Hematopoietic multipotent progenitor cell (in vitro differentiated cells): ENCODE measurements around the gene PHACTR1. TPM values are rescaled to one million over a fixed set of nuclear protein-coding genes. Genes with fewer than 3 reads are reported as not detected.

Experiments
- DNase-seq, 3 donors: peaks; one replicate each; pipeline ENCODE4 v3.0.0-alpha.2; 2011 to 2015; ENCODE audit warnings: low read depth in 2 of 3, low spot score in 2 of 3
- total RNA-seq: library from RNA; depleted of rRNA; stranded (reverse); fragments of >200 nt; gene quantifications from one replicate; pipeline ENCODE4 v1.2.3, GENCODE V29; 2012

Gene PHACTR1
- total RNA-seq, 1 donor, result 34.2 TPM

DNA sequence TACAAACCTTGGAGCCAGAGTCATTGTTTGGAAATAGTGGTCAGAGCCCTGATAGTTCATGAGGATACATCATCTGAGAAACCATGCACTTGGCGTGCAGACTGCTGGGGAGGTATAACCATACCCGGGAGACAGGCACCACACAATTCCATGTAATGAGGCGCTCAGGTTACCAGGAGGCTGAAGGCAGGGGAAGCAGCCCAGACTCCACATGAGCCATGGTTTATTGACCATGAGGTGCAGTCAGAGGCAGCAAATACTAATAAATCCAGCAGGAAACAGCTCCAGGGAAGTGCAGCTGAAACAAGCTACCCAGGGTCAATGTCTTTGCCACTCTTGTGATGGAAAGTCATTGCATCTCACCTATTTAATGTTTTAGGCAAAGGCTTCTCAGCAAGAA lies 455.7 kb downstream of the PHACTR1 start:
- no peak for DNase-seq

DNA sequence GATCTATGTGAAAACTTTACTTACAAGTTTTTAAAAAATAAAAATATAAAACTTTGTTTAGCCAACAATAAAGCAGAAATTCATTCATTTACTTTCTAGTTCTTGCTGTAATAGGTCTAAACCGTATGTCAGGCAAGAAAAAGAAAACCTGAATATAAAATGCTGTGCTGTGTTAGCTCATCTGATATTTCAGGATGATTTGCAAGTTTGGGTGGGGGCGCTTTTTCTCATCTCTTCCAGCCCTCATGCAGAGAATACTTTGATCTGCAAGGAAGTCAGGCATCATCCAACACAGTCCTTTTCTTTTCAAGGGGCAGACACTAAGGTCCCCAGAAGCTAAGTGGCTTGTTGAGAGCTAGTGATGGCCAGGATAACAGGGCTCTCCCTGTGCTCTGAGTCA lies 458.5 kb downstream of the PHACTR1 start:
- no peak for DNase-seq

DNA sequence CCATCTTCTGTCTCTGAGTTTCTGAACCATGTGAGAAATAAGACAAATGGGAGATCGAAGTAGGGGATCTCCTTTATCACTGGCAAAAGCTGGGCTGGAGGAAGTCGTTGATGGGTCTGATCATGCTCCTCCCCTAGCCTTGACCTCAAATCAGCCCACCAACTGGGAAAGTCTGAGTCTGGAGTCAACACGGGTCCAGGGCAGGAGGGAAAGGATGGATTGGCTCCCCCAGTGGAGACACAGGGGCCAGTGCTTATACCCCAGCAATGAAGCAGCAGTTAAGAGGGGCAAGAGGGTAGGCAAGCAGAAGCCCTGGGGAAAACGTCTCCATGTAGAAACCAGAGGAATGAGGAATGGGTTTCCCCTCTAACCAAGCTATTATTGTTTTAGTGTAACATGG lies 459.2 kb downstream of the PHACTR1 start:
- no peak for DNase-seq

- DNase-seq, result peak in 2 of 3 donors; percentile 40 to 54
Observed at GRCh38 chr6:13177664-13178063, 461.1 kb downstream of the PHACTR1 start.

DNA sequence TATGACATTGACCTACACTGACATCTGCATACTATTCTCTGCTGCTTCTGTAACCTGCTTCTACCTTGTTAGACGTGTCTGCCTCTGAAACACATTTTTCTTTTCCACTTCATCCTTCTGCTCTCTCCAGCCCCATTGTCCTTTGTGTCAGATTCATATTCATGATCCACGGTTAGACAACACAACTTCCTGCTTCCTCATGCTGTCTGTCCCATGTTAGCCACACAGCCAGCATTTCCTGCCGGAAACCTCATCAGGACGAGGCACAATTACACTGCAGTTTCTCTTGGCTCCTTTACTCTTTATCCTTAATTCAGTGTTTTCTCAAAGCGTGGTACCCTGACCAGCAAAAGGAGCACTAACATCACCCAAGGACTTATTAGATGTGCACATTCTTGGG lies 461.5 kb downstream of the PHACTR1 start:
- DNase-seq, result peak in 2 of 3 donors; percentile 47 to 55

GRCh38 chr6:13180538-13180937 lies 464.0 kb downstream of the PHACTR1 start:
- DNase-seq, result no peak

- DNase-seq, result no peak
Observed at GRCh38 chr6:13181393-13181792, 464.8 kb downstream of the PHACTR1 start.

DNA sequence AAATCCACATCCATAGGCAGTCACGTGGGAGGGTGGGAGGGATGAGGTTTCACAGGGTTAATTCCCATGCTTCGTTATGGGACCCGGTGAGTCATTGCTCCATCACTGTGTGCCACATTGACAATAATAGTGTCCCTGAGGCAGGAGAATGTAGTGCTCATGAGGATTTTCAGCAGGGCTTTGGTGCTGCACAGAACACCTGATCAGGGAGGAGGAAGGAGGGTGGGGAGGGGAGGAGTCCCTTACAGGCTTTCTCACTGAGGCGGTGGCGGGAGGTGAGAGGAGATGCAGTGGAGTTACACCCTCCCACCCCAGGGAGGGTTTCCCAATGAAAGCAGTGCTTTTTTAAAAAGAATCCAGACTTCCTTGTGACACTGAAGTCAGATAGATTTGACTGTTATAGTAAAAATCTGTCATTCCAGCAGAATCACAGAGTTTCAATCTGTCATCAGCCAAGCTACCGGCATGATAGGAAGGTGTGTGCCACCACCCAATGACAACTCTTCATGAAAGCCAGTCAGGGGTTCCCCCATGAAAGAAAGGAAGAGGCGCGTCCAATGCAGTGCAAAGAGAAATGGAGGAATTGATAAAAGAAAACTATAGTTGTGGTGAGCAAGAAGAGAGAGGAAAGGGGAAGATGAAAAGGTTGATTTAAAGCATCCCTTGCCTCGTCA lies 467.0 kb downstream of the PHACTR1 start:
- DNase-seq, result no peak

GRCh38 chr6:13184089-13184468 lies 467.5 kb downstream of the PHACTR1 start:
- DNase-seq, result no peak

DNA sequence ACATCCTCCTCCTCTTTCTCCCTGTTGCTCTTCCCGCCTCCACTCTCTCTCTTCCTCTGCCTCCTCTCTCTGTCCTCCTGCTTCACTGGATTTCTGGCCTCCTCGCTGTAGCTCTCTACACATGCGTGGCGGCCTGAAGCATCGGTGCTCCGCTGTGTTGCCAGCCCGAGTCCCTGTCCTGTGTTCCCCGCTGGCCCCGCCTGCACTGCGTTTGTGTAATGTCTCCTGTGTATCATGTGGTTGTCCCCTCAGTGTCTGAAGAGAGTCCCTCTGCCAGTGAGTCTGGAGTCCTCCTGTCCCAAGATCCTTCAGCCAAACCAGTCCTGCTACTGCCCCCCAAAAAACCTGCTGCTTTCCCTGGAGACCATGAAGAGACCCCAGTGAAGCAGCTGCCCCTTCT lies 468.0 kb downstream of the PHACTR1 start:
- DNase-seq, result no peak

DNA sequence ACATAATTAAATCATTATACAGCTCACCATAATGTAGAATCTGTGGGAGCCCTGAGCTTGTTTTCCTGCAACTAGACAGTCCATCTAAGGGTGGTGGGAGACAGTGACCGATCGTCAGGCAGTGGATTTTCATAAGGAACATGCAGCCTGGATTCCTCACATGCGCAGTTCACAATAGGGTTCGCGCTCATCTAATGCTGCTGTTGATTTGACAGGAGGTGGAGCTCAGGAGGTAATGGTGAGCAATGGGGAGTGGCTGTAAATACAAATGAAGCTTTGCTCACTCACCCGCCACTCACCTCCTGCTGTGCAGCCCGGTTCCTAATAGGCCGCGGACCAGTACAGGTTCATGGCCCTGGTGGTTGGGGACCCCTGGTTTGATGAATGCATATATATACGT lies 470.3 kb downstream of the PHACTR1 start:
- no peak for DNase-seq

- no peak for DNase-seq
Observed at GRCh38 chr6:13187692-13188091, 471.1 kb downstream of the PHACTR1 start.

DNA sequence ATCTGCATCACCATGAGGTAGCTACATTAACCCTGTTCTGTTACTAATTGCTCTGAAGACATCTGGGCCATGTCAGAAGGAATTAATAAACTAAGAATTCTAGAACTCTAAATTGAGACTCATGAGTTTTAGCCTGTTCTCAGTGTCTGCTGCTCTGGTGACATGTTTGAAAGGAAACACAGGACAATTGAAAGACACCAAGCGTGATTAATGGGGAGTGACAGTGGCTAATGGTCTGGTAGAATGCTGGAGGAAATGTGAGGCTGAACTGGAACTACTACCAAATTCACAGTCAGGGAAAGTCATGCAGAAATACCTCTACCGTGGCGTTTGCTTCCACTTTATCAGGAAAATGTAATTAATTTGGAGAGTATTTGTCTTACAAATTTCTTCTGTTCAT lies 471.7 kb downstream of the PHACTR1 start:
- no peak for DNase-seq

- no peak for DNase-seq
Observed at GRCh38 chr6:13189710-13190109, 473.1 kb downstream of the PHACTR1 start.

DNA sequence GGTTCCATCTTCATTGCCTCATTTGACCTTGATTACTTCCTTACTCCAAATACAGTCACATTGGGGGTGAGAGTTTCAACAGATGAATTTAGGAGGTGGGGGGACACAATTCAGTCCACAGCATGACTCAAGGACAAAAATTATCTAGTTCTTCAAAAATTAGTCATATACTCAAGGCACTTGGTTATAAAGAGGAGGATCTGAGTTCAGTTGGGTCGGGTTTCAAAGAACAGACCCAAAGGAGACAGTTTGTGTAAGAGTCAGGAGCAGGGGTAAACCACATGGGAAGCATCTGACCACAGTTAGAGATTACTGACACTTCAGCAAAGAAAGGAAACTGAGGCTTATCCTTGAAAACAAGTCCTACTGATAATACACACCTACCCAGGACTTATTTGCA lies 473.8 kb downstream of the PHACTR1 start:
- no peak for DNase-seq

DNA sequence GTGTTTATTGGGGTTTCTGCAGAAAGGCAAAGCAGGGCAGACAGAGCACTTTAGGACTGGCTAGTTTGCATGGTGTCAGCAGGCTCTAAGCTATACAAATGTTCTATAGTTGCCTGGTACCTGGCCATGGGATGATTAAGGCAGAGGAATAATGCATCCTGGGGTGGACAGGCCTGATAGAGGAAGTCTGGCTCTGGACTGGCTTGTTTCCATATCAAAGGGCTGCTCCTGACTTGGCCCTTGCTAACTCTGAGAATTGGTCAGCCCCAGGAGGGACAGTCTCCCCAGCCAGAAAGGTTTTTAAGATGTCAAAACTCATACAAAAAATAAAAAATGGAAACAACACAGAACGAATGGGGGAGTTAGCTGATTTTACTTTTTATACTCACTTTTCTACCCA lies 474.9 kb downstream of the PHACTR1 start:
- no peak for DNase-seq

DNA sequence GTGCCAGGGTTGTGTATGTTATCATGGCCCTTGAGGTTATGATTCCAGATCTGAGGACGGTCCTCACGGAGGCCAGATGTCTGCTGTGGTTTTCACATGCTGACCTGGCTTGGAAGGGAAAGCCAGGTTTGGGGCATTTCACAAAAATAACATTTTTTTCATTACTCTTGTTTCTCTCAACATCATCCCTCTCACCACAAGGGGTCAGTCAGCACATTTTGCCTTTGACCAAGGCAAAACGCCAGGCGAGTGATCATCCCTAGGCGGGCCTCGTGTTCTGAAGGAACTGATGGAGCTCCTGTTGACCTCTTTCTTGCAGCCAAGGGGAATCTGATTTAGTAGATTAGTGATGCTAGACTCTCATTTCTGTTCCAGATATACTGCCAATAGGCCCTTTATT lies 478.3 kb downstream of the PHACTR1 start:
- DNase-seq, result peak in 2 of 3 donors; percentile 64 to 73

DNA sequence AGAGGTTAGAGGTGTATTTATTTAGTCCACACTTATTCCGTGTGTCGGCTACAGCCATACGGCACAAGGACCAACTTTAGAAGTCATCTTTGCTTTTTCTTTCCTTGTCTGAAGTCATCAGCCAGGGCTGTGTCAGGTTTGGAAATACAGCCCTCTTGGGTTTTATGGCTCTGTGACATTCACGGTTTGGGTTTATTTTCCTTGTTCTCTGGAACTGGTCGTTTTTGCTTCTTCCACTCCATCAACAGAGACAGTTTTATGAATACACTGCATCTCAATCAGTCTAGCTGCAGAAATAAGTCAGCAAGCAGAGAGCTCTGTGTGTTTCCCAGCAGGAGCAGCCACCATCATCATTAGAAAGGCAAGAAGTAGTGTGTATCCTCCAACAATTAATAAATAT lies 479.2 kb downstream of the PHACTR1 start:
- DNase-seq, result no peak

DNA sequence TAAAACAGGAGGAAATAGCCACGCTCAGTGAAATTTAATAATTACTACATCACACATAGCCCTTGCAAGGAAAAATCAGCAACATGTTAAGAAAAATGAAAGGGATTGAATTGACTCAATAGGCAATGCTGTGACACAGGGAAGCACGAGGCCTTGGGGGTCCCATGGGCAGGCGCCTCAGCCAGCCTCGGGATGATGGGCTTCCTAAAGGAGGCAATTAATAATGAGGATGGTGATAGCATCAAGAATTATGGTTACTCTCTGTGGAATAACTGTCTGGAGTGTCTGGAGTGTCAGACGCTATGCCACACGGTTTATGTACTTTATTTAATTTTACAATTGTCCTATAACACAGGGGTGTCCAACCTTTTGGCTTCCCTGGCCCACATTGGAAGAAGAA lies 481.6 kb downstream of the PHACTR1 start:
- DNase-seq, result no peak

- DNase-seq, result no peak
Observed at GRCh38 chr6:13201336-13201735, 484.8 kb downstream of the PHACTR1 start.

DNA sequence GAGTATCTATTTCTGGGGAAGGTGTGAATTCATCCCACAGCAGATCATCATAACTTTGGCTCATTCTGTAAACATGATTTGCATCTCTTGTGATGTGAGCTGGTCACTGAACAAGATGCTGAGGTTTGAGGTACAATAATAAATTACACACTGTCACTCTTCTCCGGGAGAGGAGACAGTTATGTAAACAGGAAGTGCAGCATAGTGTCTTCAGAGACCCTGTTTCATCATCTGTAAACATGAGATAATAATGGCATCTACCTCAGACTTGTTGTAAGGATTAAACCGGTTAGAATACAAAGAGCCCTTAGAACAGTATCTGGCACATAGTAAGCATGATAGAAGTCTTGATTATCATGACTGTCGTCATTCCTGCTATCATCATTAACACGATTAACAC lies 486.6 kb downstream of the PHACTR1 start:
- no peak for DNase-seq

DNA sequence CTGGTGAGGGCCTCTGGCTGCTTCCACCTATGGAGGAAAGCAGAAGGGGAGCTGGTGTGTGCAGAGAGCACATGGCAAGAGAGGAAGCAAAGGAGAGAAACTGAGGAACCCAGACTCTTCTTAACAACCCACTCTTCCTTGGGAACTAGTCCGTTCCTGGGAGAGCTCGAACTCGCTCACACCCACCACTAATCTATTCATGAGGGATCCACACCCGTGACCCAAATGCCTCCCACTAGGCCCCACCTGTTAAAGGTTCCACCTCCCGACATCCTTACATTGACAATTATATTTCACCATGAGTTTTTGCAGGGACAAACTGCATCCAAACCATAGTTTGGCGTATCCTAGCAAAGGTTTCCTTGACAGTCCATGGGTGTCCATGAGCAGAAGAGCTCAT lies 488.5 kb downstream of the PHACTR1 start:
- DNase-seq, result no peak

- DNase-seq, result no peak
Observed at GRCh38 chr6:13212096-13212495, 495.5 kb downstream of the PHACTR1 start.
